Osteocyte (in vitro differentiated cells): ENCODE measurements around the gene DHX40. TPM values are rescaled to one million over a fixed set of nuclear protein-coding genes. Genes with fewer than 3 reads are reported as not detected.

Experiments used
- DNase-seq: peaks from one replicate; pipeline ENCODE4 v3.0.0; 2021; ENCODE audit warnings: mixed read lengths; ENCODE audit not compliant: unreplicated experiment; ENCODE audit errors: extremely low spot score
- H3K27ac Mint-ChIP-seq: one replicate; pipeline ENCODE4 v1.8.0; 2021; ENCODE audit warnings: mild to moderate bottlenecking, mixed read lengths; ENCODE audit not compliant: unreplicated experiment
- H3K27me3 Mint-ChIP-seq: one replicate; pipeline ENCODE4 v1.8.0; 2021; ENCODE audit warnings: mixed read lengths; ENCODE audit not compliant: unreplicated experiment
- H3K36me3 Mint-ChIP-seq: one replicate; pipeline ENCODE4 v1.8.0; 2021; ENCODE audit warnings: mixed read lengths; ENCODE audit not compliant: unreplicated experiment
- H3K4me1 Mint-ChIP-seq: one replicate; pipeline ENCODE4 v1.8.0; 2021; ENCODE audit warnings: mixed read lengths; ENCODE audit not compliant: unreplicated experiment
- H3K4me3 Mint-ChIP-seq: one replicate; pipeline ENCODE4 v1.8.0; 2021; ENCODE audit warnings: mild to moderate bottlenecking, moderate library complexity, mixed read lengths; ENCODE audit not compliant: unreplicated experiment
- H3K9me3 Mint-ChIP-seq: one replicate; pipeline ENCODE4 v1.8.0; 2021; ENCODE audit warnings: mixed read lengths; ENCODE audit not compliant: unreplicated experiment
- CTCF ChIP-seq: fragments of 200-600 bp; sonication (generic); IDR thresholded peaks from 2 replicates; pipeline ENCODE4 v1.5.0; 2021; ENCODE audit warnings: antibody characterized with exemption, mild to moderate bottlenecking, moderate library complexity
- total RNA-seq: library from RNA; stranded (reverse); gene quantifications from 2 replicates; pipeline ENCODE4 v1.2.1, GENCODE V29; 2021

Gene DHX40
- total RNA-seq, 1 donor from 2014 or later: 42.3 TPM

GRCh38 chr17:59637611-59638310 is 72.4 kb downstream of the DHX40 start:
- Mint-ChIP-seq H3K4me1 (peaks cover 68% of the 10 kb centered on the region), H3K4me3 (no peak overlapping the region), H3K9me3 (no peaks in the 10 kb centered on the region), H3K36me3 (peaks cover 1% of the 10 kb centered on the region), H3K27me3 (no peaks in the 10 kb centered on the region), H3K27ac (peak overlapping the region; percentile 25)
- TF ChIP-seq CTCF: no peak
- no peak for DNase-seq

- DNase-seq: no peak
- Mint-ChIP-seq H3K4me1 (peaks cover 66% of the 10 kb centered on the region), H3K36me3 (peaks cover 1% of the 10 kb centered on the region), H3K27me3 (no peaks in the 10 kb centered on the region), H3K9me3 (no peaks in the 10 kb centered on the region), H3K27ac (no peak overlapping the region), H3K4me3 (no peak overlapping the region)
- no peak for TF ChIP-seq CTCF
Measured at GRCh38 chr17:59638553-59638952, 73.1 kb downstream of the DHX40 start.

- H3K27ac Mint-ChIP-seq: peak overlapping the region; percentile 48
Measured at GRCh38 chr17:59641799-59642484, 76.5 kb downstream of the DHX40 start.

GRCh38 chr17:59642565-59642964 is 77.2 kb downstream of the DHX40 start:
- peaks cover 42% of the 10 kb centered on the region for H3K4me1 Mint-ChIP-seq
- no peak overlapping the region for H3K4me3 Mint-ChIP-seq
- no peaks in the 10 kb centered on the region for H3K27me3 Mint-ChIP-seq
- no peak for TF ChIP-seq CTCF
- no peaks in the 10 kb centered on the region for H3K9me3 Mint-ChIP-seq
- peaks cover 27% of the 10 kb centered on the region for H3K36me3 Mint-ChIP-seq
- peak overlapping the region; percentile 48 for H3K27ac Mint-ChIP-seq
- DNase-seq: no peak

More at GRCh38 chr17:59641799-59642484, 76.5 kb downstream of the DHX40 start:
- H3K9me3 Mint-ChIP-seq: no peaks in the 10 kb centered on the region
- peaks cover 21% of the 10 kb centered on the region for H3K36me3 Mint-ChIP-seq
- no peak overlapping the region for H3K4me3 Mint-ChIP-seq
- no peaks in the 10 kb centered on the region for H3K27me3 Mint-ChIP-seq
- no peak for TF ChIP-seq CTCF
- DNase-seq: no peak
- H3K4me1 Mint-ChIP-seq: peaks cover 42% of the 10 kb centered on the region
